CD4-positive, alpha-beta T cell (primary cell): Measurements from ENCODE around the gene NLRP4. TPM values are rescaled to one million over a fixed set of nuclear protein-coding genes. Genes with fewer than 3 reads are reported as not detected.

ENCODE experiments used
- ATAC-seq: fragments of 200-7000 bp; cut with Tn5 transposase; one replicate; pipeline ENCODE4 v1.10.0; 2022; ENCODE audit warnings: mild to moderate bottlenecking; ENCODE audit not compliant: poor library complexity
- CTCF ChIA-PET: fragments of 350-600 bp; sonication (Branson Sonifier 250); formaldehyde crosslinking; loops from one replicate; lab custom pipeline; 2021; ENCODE audit warnings: antibody characterized with exemption, inconsistent platforms; lab: Charles Lee
- POLR2A ChIA-PET: fragments of 350-600 bp; sonication (Branson Sonifier 250); formaldehyde crosslinking; loops from one replicate; lab custom pipeline; 2021; ENCODE audit warnings: antibody characterized with exemption, inconsistent platforms; lab: Charles Lee
- DNase-seq, 14 experiments: peaks; one replicate each; pipeline ENCODE4 v3.0.0-alpha.2; 2013 to 2020; ENCODE audit warnings: mixed read lengths in 2 of 14
- H3K27ac ChIP-seq, 2 donors: one replicate each; pipeline versions ENCODE4 v1.5.1 to v1.7.0; 2013; ENCODE audit warnings: low read length in 2 of 2, low read depth in 1 of 2, mild to moderate bottlenecking in 1 of 2
- H3K27me3 ChIP-seq, 2 experiments: 1 replicate in 1 of 2; 2 replicates in 1 of 2; pipeline versions ENCODE4 v1.6.1 to v1.7.0; 2013; ENCODE audit warnings: low read length in 2 of 2, control low read depth in 1 of 2, mild to moderate bottlenecking in 1 of 2, moderate library complexity in 1 of 2; ENCODE audit not compliant: insufficient read depth in 2 of 2, control insufficient read depth in 1 of 2
- H3K36me3 ChIP-seq: one replicate; pipeline ENCODE4 v1.6.1; 2013; ENCODE audit warnings: low read length, control low read depth; ENCODE audit not compliant: insufficient read depth
- H3K4me1 ChIP-seq: one replicate; pipeline ENCODE4 v1.6.1; 2013; ENCODE audit warnings: low read length, control low read depth; ENCODE audit not compliant: insufficient read depth
- H3K4me3 ChIP-seq: one replicate; pipeline ENCODE4 v1.5.1; 2013; ENCODE audit warnings: mild to moderate bottlenecking, low read length, moderate library complexity
- H3K9me3 ChIP-seq, 2 experiments: 1 replicate in 1 of 2; 2 replicates in 1 of 2; pipeline versions ENCODE4 v1.6.1 to v1.7.0; 2013; ENCODE audit warnings: low read length in 2 of 2, mild to moderate bottlenecking in 2 of 2, control low read depth in 1 of 2, moderate library complexity in 1 of 2; ENCODE audit not compliant: control insufficient read depth in 1 of 2, insufficient read depth in 1 of 2
- H3K27ac Mint-ChIP-seq: one replicate; pipeline ENCODE4 v1.8.0; 2020; ENCODE audit warnings: mixed read lengths
- H3K27me3 Mint-ChIP-seq: one replicate; pipeline ENCODE4 v1.8.0; 2021; ENCODE audit warnings: mixed read lengths
- H3K36me3 Mint-ChIP-seq: one replicate; pipeline ENCODE4 v1.8.0; 2021; ENCODE audit warnings: low read depth, mixed read lengths
- H3K4me1 Mint-ChIP-seq: one replicate; pipeline ENCODE4 v1.8.0; 2021; ENCODE audit warnings: low read depth, mixed read lengths
- H3K4me3 Mint-ChIP-seq: one replicate; pipeline ENCODE4 v1.8.0; 2020; ENCODE audit warnings: mild to moderate bottlenecking, mixed read lengths
- H3K9me3 Mint-ChIP-seq: one replicate; pipeline ENCODE4 v1.8.0; 2020; ENCODE audit warnings: mixed read lengths
- CTCF ChIP-seq: fragments of 200-600 bp; IDR thresholded peaks from one replicate; pipeline ENCODE4 v1.8.0; 2022; ENCODE audit warnings: antibody characterized with exemption, mild to moderate bottlenecking
- intact Hi-C, 2 experiments: fragments of 100-400 bp; cut with DNase I in 1 of 2; cut with micrococcal nuclease in 1 of 2; formaldehyde crosslinking; loops; one replicate each; pipeline versions ENCODE4 v1.15.1 to v1.9.0; 2023 to 2025; cut with DNase I, micrococcal nuclease
- total RNA-seq, 174 experiments: library from RNA in 2 of 174; stranded (reverse) in 2 of 174; gene quantifications; one replicate each; pipeline ENCODE4 v1.2.3 and lab custom pipeline; 2021 to 2026

NLRP4 gene
- total RNA-seq, 2 experiments from 2014 or later: not detected

- Mint-ChIP-seq H3K9me3 (no peaks in the 10 kb centered on the region), H3K4me1 (no peaks in the 10 kb centered on the region), H3K4me3 (no peak overlapping the region), H3K27me3 (peaks cover 53% of the 10 kb centered on the region), H3K36me3 (no peaks in the 10 kb centered on the region), H3K27ac (no peak overlapping the region)
- no peak for DNase-seq
- H3K9me3 ChIP-seq: peaks cover 0 to 4% of the 10 kb centered on the region in 2 experiments
- TF ChIP-seq CTCF: no peak
- intact Hi-C loops: no loop called here
- H3K27me3 ChIP-seq: peaks cover 0 to 3% of the 10 kb centered on the region in 2 experiments
- no peak overlapping the region for H3K27ac ChIP-seq
- no peak overlapping the region for H3K4me3 ChIP-seq
- H3K36me3 ChIP-seq: no peaks in the 10 kb centered on the region
- ChIA-PET POLR2A (no interaction called here), CTCF (no interaction called here)
- no peak for ATAC-seq
- H3K4me1 ChIP-seq: no peaks in the 10 kb centered on the region
These were observed 23.9 kb upstream of the NLRP4 start for GRCh38 chr19:55812449-55812848.

- intact Hi-C loops: no loop called here
- POLR2A ChIA-PET: no interaction called here
- peaks cover 0 to 3% of the 10 kb centered on the region in 2 experiments for H3K27me3 ChIP-seq
- TF ChIP-seq CTCF: no peak
- DNase-seq (no peak), ATAC-seq (no peak)
- no peak overlapping the region for H3K4me3 Mint-ChIP-seq
- no peak overlapping the region for H3K27ac ChIP-seq
- H3K4me1 Mint-ChIP-seq: no peaks in the 10 kb centered on the region
- peaks cover 0 to 4% of the 10 kb centered on the region in 2 experiments for H3K9me3 ChIP-seq
- CTCF ChIA-PET: no interaction called here
- H3K36me3 Mint-ChIP-seq: no peaks in the 10 kb centered on the region
- peaks cover 57% of the 10 kb centered on the region for H3K27me3 Mint-ChIP-seq
- no peaks in the 10 kb centered on the region for H3K36me3 ChIP-seq
- H3K4me1 ChIP-seq: no peaks in the 10 kb centered on the region
- no peak overlapping the region for H3K27ac Mint-ChIP-seq
- H3K4me3 ChIP-seq: no peak overlapping the region
- H3K9me3 Mint-ChIP-seq: peaks cover 2% of the 10 kb centered on the region
These were observed 22.4 kb upstream of the NLRP4 start for GRCh38 chr19:55813906-55814305.

- TF ChIP-seq CTCF: no peak
- ATAC-seq (no peak), DNase-seq (no peak)
- Histone ChIP-seq H3K9me3 (peaks cover 0 to 4% of the 10 kb centered on the region in 2 experiments), H3K27me3 (no peaks in the 10 kb centered on the region), H3K36me3 (no peaks in the 10 kb centered on the region), H3K4me1 (no peaks in the 10 kb centered on the region), H3K27ac (no peak overlapping the region), H3K4me3 (no peak overlapping the region)
- Mint-ChIP-seq H3K27ac (no peak overlapping the region), H3K4me3 (no peak overlapping the region), H3K9me3 (peaks cover 2% of the 10 kb centered on the region), H3K36me3 (no peaks in the 10 kb centered on the region), H3K4me1 (no peaks in the 10 kb centered on the region), H3K27me3 (peaks cover 28% of the 10 kb centered on the region)
- POLR2A ChIA-PET: no interaction called here
- intact Hi-C loops: no loop called here
- CTCF ChIA-PET: no interaction called here
These were observed 16.3 kb upstream of the NLRP4 start for GRCh38 chr19:55820037-55820436.
